ENCODE results near the gene SEMA3C.

GRCh38 chr7:80896906-80897598 lies 21.8 kb downstream of the SEMA3C start:
- TF ChIP-seq CTCF (IDR thresholded peaks at IDR 0.05) (no peak), POLR2A (IDR thresholded peaks at IDR 0.05) (no peak), EP300 (IDR thresholded peaks at IDR 0.05) (no peak), POLR2AphosphoS5 (IDR thresholded peaks at IDR 0.05) (no peak)

All from stomach (tissue), 4 donors.